Measurements from ENCODE around the gene CRLF2.
A peak's percentile ranks its signal among the peaks of the same experiment; 100 is the strongest.
"Not testable (repeated sequence)": the region's sequence is repeated elsewhere in the genome, so short reads cannot be mapped to it uniquely, and the experiment has no call there.

The CRLF2 gene, protein sequence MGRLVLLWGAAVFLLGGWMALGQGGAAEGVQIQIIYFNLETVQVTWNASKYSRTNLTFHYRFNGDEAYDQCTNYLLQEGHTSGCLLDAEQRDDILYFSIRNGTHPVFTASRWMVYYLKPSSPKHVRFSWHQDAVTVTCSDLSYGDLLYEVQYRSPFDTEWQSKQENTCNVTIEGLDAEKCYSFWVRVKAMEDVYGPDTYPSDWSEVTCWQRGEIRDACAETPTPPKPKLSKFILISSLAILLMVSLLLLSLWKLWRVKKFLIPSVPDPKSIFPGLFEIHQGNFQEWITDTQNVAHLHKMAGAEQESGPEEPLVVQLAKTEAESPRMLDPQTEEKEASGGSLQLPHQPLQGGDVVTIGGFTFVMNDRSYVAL

DNA sequence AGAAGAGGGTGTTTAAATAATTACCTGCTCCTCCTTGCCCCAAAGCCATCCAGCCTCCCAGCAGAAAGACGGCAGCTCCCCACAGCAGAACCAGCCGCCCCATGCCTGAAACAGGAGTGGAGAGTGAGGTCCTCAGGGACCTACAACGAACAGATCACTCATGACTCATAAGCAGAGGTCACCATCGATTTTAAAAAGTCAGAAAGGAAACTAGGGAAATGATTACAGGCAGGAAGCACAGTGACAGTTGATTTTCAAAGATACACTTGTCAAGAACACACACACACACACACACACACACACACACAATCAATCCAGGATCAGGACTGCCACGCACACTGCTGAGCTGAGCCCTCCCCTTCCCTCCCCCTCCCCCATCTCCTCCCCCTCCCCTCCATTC is at the start of gene CRLF2:
TSS of gene CRLF2 (minus strand) at position 118 of the 400 bp plus-strand sequence. CDS start at position 103, 15 bp downstream.
- no peak for DNase-seq (ENCODE audit: low spot score)

DNA sequence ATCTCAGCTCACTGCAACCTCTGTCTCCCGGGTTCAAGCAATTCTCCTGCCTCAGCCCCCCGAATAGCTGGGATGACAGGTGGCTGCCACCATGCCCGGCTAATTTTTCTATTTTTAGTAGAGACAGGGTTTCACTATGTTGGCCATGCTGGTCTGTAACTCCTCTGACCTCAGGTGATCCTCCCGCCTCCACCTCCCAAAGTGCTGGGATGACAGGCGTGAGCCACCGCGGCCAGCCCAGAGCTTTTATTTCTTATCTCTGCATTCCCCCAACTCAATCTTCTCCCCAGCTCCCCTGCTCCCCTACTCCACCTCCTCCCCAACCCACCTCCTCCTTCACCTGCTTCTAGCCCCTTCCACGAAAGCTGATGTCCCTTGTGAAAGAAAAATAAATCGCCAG is 49.3 kb upstream of the CRLF2 start:
- DNase-seq (ENCODE audit: low spot score) = not testable (repeated sequence)

DNA sequence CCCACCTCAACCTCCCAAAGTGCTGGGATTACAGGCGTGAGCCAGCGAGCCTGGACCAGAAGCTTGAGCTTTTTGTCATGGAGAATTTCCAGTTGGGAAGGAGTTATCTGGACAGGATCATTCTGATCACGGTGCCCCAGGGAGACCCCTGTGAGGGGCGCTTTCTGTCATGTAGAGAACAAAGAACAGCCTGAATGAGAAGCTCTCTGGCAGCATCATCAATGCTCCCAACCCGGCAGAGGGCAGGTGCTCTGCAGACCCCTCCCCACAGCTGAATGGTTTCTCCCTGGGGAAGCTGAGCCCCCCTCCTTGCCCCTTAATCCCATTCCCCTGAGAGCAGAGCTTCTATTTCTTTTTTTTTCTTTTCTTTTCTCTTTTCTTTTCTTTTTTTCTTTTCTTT is 48.8 kb upstream of the CRLF2 start:
- no peak for DNase-seq (ENCODE audit: low spot score)

DNA sequence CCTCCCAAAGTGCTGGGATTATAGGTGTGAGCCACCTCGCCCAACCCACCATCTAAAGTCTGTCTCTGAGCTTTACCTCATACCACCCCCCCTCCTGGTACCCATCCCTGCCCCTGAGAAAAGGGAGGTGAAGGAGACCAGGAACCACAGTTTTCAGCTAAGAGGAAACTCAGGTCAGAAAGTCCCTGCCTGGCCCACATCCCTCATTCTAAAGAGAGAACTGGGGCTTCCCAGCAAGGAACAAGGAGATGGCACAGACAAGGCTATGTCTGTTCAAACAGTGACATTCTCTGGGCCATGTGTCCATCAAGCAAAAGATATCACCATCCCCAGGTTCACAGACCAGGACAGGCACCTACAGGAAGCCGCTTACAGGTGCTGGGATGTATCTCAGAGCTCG is 40.4 kb upstream of the CRLF2 start:
- DNase-seq (ENCODE audit: low spot score) = no peak

DNA sequence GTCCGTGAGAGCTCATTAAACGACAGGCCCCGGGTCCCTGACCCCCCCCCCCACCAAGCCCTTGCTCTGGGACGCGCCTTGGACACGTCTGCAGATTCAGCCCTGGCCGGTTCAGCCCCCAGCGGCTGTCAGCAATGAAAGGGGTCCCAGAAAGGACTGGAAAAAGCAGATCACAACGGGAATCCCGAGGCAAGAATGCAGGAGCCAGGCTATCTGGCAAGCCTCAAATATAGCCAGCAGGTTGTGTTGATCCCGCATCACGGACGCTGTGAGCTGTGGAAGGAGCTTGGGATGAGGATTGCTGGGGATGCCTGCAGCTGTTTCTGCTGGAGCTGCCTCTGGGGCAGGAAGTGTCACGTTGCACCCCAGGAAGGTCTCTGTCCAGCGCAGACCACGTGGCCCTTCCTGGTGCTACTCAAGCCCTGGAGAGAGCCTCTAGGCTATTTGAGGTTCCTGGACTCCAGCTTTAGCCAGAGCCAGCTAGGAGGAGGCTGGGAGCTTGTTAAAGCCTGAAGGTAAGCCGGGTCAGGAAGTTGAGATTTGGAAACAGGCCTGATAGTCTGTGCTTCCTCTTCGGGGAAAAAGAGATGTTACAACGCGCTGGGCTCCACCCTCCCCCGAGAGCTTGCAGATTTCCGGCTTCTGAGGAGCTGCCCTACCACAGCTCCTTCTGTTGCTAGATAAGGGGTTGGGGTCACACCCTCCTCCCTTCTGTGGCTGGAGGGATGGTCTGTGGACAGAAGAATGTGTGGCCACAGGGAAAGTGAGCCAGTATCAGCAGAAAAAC is 36.8 kb upstream of the CRLF2 start:
- peak; percentile 75 for DNase-seq (ENCODE audit: low spot score)

DNA sequence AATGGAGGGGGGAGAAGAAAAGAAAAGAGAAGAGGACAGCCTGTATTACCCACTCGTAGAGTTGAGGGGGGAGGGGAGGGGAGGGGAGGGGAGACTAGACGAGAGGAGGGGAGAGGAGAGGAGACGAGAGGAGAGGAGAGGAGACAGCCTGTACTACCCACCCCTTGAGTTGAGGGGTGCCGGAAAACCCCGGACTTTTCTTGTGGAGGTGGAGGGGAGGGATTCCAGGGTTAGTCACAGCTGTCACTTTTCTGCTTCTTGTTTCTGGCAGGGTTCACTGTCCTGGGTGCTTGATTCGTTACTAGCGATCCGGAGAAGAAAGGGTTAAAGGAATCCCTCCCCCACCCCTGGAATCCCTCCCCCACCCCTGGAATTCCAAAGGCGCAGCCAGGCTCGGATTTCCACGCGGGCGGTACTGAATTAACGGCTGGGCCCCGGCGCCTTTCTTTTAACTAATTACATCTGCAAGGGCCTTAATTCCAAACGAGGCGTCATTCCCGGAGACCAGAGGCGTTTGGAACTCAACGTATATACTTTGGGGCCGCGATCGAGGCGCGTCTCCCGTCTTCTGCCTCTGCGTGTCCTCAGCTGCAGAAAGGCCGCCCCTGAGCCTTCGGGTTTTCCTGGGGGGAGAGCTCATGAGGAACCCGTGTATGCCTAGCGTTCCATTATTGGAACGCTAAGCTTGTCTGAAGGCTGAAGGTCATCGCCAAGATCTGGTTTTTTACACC is 36.0 kb upstream of the CRLF2 start:
- DNase-seq (ENCODE audit: low spot score) = peak; percentile 84

DNA sequence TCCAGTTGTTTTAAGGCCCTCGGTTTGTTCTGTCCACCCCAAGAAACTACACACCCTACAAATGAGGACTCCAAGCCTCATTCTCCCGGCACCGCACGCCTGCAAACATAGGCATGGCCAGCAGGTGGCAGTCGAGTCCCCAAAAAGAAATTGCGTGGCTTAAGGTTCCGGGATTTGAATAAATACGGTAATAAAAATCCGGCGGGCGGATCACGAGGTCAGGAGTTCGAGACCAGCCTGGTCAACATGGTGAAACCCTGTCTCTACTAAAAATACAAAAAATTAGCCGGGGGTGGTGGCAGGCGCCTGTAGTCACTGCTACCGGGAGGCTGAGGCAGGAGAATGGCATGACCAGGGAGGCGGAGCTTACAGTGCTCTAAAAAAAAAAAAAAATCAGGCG is 34.4 kb upstream of the CRLF2 start:
- peak; percentile 72 for DNase-seq (ENCODE audit: low spot score)

DNA sequence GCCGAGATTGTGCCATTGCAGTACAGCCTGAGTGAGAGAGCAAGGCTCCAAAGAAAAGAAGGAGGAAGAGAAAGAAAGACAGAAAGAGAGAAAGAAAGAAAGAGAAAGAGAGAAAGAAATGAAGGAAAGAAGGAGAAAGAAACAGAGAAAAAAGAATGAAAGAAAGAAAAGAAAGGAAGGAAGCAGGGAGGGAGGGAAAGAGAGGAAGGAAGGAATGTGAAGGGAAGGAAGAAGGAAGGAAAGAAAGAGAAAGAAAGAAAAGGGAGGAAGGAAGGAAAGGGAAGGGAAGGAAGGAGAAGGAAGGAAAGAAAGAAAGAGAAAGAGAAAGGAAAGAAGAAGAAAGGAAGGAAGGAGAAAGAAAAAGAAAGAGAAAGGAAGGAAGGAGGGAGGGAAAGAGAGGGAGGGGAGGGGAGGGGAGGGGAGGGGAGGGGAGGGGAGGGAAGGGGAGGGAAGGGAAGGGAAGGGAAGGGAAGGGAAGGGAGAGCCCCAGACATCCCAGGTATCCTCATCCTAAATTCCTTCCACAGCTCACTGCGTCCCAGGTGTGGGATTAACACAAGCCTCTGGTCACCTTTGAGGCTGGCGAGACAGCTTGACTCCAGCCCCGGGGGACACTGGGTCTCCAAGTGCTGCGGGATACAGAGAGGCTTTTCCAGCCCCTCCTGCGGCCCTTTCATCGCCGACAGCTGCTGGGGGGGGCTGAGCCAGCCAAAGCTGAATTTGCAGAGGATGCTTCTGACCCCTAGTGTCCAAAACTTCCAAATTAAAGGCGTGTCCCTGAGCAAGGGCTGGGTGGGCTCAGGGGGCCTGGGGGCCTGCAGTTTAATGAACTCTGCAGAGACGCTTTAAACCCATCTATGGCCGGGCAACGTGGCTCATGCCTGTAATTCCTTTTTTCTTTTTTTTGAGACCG is 32.0 kb upstream of the CRLF2 start:
- DNase-seq (ENCODE audit: low spot score) = peak; percentile 52

DNA sequence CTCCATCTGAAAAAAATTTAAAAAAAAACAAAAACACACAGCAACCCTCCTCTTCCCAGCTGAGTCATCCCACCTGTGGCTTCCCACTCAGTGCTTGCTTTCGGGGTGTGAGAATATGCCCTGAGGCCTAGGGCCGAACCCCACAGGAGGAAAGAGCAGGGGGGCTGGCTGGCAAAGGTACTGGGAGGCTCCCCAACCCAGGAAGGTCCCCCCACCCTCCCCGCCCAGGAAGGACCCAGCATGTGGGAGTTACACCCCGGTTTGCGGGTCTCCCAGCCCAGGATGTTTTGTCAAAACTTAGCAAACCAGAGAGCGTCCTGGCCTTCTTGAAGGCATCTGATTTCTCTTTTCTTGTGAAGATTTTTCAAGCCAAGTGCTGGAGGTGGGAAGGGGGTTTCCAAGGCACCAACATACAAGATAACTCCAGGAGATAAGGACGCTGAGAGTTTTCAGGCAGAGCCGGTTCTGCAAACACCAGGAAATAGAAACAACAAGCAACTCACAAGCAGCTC is 30.5 kb upstream of the CRLF2 start:
- no peak for DNase-seq (ENCODE audit: low spot score)

DNA sequence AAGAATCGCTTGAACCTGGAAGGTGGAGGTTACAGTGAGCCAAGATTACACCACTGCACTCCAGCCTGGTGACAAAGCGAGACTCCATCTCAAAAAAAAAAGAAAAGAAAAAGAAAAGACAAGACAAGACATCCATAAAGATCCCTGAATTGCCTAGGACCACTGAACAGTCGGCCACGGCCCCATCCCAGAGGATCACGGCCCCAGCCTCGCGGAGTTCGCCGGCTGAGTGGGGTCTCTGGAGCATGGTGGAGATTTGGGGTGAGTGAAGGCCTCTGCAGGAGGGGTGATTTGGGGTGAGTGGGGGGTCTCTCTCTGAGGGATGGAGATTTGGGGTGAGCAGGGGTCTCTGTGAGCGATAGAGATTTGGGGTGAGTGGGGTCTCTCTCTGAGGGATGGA is 28.1 kb upstream of the CRLF2 start:
- not testable (repeated sequence) for DNase-seq (ENCODE audit: low spot score)

DNA sequence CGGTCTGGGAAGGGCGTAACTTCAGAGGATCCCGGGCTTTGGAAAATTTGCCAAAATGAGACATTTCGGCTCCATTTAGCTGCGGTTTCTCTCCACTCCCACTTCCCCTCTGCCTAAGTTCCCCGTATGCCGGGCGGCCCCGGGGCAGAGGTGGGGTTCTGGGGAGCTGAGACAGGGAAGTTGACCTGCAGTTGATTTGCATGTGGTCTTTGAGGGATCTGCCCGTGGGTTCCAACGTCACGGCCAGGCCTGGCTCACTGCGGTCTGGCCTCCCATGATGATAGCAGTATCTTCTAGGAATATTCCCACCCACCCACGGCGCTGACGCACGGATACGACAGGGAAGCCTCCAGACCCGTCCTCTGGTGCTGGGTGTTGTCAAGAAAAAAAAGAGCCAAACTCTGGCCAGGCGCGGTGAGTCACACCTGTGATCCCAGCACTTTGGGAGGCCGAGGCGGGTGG is 27.3 kb upstream of the CRLF2 start:
- no peak for DNase-seq (ENCODE audit: low spot score)

DNA sequence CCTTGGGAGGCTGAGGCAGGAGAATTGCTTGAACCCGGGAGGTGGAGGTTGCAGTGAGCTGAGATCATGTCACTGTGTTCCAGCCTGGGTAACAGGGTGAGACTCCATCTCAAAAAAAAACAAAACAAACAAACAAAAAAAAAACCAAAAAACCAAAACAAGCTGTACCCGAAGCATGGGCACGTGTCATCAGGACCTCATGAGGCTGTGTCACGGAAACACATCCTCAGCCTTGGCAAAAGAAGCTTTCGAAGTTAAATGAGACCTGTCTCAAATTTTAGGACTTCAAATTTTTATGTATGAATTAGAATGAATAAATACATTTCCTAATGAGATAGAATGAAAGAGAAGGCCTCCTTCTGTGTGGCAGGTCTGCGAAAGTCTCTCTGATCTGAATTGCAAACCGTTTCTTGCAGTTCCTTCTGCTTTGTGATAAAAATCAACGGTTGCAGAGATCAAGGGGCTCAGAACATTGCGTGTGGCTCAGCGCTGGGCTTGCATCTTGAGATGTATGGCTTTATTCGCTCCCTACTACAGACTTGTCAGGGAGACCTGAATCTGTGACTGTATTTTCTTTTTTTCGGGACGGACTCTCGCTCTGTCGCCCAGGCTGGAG is 19.5 kb upstream of the CRLF2 start:
- DNase-seq (ENCODE audit: low spot score) = no peak

DNA sequence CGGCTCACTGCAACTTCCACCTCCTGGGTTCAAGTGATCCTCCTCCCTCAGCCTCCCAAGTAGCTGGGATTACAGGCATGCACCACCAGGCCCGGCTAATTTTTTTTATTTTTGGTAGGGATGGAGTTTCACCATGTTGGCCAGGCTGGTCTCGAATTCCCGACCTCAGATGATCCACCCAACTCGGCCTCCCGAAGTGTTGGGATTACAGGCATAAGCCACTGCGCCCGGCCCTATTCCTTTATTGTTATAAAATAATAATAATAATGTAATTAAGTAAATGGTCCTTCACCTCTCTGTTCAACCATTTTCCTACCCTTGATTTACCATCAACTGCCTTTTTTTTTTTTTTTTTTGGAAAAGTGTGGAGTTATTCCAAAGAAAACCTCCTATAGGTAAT is 15.7 kb upstream of the CRLF2 start:
- DNase-seq (ENCODE audit: low spot score) = not testable (repeated sequence)

DNA sequence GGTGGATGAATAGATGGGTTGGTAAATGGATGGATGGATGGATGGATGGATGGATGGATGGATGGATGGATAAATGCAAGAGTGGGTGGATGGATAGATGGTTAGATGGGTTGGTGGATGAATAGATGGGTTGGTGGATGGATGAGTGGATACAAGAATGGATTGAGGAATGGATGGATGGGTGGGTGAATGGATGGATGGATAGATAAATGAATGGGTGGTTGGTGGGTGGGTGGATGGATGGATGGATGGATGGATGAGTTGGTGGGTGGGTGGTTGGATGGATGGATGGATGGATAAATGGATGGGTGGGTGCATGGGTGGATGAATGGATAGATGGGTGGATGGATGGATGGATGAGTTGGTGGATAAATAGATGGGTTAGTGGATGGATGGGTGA is 13.8 kb upstream of the CRLF2 start:
- no peak for DNase-seq (ENCODE audit: low spot score)

DNA sequence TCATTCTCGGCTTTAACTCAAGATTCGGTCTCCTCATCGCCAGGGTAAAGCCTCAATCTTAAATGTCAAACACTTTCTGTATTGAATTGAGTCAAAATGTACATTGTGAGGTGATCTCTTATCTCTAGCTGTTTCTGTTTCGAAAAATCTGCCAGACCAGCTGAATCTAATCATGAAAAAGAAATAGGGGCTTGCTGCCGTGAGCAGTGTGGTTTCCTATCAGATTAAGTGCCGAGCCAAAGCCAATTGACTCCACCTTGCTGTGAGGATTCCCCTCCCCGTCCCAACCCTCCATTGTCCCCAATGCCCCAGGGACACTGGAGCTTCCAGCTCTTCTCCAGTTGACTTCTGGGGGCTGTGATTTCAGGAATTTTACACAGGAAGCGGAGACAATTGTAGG is 12.5 kb upstream of the CRLF2 start:
- DNase-seq (ENCODE audit: low spot score) = no peak

DNA sequence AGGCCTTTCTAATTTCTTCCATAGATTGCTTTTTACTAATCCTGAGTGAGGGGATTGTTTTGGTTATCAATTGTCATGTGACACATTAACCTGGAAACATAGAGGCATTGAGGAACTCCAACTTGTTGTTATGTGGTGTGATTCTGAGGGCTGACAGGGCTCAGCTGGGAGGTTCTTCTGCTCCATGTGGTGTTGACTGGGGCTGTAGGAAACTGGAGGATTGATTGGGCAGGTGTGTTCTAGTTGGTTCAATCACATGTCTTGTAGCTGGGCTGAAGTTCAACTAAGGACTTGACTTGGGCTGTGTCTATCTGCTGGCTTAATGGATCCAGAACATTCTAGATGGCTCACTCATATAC is 10.8 kb upstream of the CRLF2 start:
- no peak for DNase-seq (ENCODE audit: low spot score)

DNA sequence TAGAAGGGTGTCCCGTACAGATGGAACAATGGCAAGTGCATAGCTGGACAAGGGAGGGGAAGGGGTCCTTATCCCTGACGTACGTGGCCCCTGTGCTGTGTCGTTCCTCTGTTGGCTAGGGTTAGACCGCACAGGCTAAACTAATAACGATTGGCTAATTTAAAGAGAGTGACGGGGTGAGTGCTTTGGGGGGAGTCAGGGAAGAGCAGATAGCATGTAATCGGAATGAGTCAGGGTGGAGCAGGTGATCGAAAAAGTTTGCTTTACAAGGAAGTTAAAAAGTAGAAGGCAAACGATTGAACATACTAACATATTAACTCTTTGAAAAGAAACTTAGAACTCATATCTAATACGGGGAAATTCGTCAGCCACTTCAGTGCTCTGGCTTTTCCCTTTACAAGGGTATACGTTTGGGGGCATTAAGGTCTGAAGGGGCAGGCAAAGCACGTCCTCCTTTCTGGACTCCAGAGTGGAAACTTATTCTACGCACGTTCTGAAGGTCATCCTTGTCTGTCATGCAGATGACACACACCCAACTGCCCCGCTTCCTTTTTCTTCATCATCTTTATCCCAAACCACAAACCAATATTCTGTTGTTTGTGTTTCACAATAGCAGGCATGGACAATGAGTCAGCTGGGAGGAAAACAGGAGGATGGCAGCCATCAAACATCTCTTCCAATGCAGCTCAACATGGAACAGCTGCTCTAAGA is 10.2 kb upstream of the CRLF2 start:
- DNase-seq (ENCODE audit: low spot score) = no peak

DNA sequence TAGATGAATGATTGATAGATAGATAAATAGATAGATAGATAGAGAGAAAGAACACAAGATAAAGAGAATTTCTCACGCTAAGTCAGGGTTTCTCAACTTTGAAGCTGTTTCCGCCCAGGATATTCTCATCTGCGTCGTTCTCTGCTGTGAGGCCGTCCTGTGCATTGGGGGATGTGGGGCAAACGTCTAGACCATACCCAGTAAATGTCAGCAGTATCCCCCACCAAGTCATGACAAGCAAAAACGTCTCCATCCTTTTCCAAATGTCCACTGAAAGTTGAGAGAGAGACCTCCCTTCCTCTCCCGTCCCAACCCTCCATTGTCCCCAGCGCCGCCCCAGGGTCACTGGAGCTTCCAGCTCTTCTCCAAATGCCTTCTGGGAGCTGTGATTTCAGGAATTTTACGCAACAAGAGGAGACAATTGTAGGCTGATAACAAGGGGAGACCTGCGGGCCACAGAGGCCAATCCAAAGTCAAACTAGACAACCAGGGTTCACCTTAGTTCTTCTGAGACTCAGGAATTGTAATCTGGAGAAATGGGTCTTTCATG is 8.9 kb upstream of the CRLF2 start:
- no peak for DNase-seq (ENCODE audit: low spot score)

DNA sequence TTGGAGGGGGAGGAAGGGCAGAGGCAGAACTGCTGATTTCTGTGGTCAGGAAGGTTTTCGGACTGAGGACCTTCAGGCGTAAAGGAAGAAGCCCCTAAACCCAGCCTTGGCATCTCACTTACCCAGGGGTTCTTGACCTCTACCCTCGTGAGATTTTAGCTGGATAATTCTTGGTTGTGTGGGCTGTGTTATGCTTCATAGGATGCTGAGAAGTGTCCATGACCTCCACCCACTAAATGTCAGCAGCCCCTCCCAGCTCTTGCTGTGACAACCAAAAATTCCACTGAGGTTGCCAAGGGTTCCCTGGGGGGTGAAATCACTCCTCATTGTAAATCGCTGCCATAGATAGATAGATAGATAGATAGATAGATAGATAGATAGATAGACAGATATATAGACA is 5.8 kb upstream of the CRLF2 start:
- no peak for DNase-seq (ENCODE audit: low spot score)
